Kidney capillary endothelial cell (primary cell): Measurements from ENCODE around the gene ERC2.
"Not testable (repeated sequence)": the region's sequence is repeated elsewhere in the genome, so short reads cannot be mapped to it uniquely, and the experiment has no call there.

ENCODE experiments used
- DNase-seq: peaks from one replicate; pipeline ENCODE4 v3.0.0-alpha.2; 2018; ENCODE audit warnings: low spot score

ERC2 gene

GRCh38 chr3:55880357-55880756 lies 587.9 kb downstream of the ERC2 start:
- no peak for DNase-seq

GRCh38 chr3:55879901-55880331 lies 588.4 kb downstream of the ERC2 start:
- DNase-seq, result no peak

GRCh38 chr3:55877703-55878102 lies 590.6 kb downstream of the ERC2 start:
- no peak for DNase-seq

- DNase-seq, result no peak
Measured at GRCh38 chr3:55876560-55876959, 591.7 kb downstream of the ERC2 start.

DNA sequence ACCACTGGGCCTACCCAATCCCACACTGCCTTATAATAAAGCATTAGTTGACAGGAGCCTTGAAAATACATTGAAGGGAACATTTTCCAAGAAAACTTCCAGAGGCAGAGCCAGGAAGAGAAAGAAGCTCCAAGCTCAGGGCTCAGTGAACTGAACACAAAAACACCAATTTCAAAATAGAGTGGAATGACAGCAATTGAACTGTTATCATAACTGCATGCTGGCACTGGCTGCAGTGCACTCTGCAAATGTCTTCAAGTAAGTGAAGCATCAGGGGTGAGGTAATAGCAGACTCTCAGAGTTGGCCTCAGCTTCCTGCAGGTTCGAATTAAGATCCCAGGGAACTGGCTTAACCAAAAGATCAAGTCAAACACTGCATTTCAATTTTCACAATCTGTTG lies 593.2 kb downstream of the ERC2 start:
- DNase-seq, result no peak

- DNase-seq, result no peak
Measured at GRCh38 chr3:55873523-55874254, 594.6 kb downstream of the ERC2 start.

GRCh38 chr3:55870594-55870993 lies 597.7 kb downstream of the ERC2 start:
- no peak for DNase-seq

GRCh38 chr3:55868347-55868746 lies 599.9 kb downstream of the ERC2 start:
- DNase-seq, result no peak

GRCh38 chr3:55863028-55863427 lies 605.2 kb downstream of the ERC2 start:
- no peak for DNase-seq

DNA sequence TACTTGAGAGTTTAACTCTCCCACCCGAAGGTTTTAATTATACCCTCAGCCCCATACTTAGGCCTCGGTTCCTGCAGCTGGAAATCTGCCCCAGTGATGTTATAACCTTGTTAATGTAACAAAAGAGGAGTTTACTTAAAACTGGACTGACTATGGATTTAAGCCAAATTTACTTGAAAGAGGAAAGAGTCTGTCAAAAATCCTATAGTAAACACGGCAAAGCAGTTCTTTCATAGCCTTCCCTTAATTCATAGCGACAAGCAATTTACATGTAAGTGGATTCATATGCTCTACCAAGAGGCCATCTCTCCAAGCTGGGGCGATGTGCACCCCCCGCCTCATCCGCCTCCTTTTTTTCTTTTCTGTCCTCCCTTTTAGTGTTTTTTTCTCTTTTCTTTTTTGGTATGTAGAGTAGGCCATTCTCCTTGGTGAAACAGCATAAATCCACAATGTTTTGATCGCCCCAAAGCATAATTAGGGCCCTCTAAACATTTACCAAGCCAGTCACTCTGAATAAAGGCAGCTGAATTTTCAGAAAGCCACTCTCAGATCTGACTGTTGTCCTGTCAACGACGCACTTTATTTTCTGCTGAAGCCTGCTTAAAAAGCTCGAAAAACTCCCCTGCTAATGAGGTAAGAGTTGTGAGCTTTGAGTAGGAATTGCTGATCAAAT lies 608.1 kb downstream of the ERC2 start:
- DNase-seq, result no peak

DNA sequence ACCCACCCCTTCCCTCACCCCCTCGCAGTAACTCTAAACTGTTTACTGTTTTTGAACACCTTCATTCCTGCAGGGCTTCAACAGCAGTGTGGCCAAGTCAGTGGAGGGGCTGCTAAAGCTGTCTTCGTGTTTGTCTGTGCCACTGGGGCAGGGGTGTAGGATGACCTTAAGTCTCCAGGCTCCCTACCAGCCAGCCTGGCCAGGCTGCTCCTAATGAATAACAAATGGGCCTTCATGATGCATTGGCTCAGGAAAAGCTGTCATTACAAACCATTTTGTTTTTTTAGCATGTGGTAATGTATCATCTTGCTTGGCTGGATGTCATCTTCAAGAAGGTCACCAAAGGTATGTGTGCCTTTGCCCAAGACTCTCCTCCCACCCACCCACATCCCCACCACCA lies 609.0 kb downstream of the ERC2 start:
- no peak for DNase-seq

GRCh38 chr3:55858727-55859126 lies 609.5 kb downstream of the ERC2 start:
- no peak for DNase-seq

DNA sequence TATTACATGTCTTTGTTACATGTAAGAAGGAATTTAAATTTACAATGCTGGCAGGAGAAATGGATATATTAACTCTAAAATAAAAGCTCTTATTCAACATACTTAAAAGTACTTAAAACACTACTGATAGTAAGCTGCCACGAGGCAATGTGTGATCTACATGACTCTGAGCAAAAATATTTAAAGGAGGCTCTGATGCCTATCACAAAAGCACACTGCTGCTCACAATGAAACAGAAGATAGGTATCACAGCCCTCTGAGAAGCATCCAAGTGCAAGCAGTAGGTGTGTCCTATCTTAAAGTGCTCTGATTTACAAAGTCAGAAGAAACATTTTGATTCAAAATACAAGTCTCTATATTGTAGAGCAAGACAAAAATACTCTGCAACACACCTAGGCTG lies 610.0 kb downstream of the ERC2 start:
- DNase-seq, result no peak

GRCh38 chr3:55857633-55858032 lies 610.6 kb downstream of the ERC2 start:
- no peak for DNase-seq

DNA sequence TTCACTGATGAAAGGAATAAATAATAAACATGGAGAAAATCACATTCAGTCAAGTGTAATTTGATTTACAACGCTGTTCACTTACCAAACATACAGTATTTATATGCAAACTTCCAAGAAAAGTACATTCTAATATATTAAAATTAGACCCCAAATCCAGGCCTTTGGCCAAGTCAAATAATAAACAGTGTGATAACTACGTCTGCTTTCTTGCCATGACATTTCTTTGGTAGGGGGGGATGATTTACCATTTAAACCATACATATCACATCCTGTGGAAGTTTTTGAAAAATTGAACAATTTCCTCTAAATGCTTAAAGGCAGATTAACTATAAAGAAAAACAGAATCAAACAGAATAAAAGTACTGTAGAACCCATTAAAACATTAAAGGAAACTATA lies 613.0 kb downstream of the ERC2 start:
- no peak for DNase-seq

GRCh38 chr3:55854494-55854893 lies 613.8 kb downstream of the ERC2 start:
- DNase-seq, result no peak

DNA sequence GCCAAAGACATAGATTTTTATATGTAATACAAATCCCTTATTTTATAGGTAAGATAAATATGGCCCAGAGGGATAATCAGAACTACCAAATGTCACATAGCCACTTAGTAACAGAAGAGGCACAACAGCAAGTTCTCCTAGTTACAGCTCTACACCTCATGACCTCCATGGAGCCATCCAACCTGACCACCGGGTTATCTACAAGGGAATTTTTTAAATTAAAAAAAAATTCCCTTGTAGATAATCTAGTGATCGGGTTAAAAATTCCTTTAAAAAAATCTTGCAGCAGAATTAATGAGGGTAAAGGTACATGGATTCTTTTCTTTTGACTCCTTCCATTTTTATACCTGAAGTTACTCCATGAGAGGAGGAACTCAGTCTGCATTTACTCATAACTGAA lies 615.9 kb downstream of the ERC2 start:
- DNase-seq, result no peak

GRCh38 chr3:55842204-55842603 lies 626.1 kb downstream of the ERC2 start:
- no peak for DNase-seq

DNA sequence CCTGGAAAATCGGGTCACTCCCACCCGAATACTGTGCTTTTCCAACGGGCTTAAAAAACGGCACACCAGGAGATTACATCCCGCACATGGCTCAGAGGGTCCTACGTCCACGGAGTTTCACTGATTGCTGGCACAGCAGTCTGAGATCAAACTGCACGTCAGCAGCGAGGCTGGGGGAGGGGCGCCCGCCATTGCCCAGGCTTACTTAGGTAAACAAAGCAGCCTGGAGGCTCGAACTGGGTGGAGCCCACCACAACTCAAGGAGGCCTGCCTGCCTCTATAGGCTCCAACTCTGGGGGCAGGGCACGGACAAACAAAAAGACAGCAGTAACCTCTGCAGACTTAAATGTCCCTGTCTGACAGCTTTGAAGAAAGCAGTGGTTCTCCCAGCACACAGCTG lies 636.4 kb downstream of the ERC2 start:
- not testable (repeated sequence) for DNase-seq

GRCh38 chr3:55828712-55829111 lies 639.6 kb downstream of the ERC2 start:
- no peak for DNase-seq

GRCh38 chr3:55827786-55828185 lies 640.5 kb downstream of the ERC2 start:
- DNase-seq, result no peak

GRCh38 chr3:55826731-55827496 lies 641.4 kb downstream of the ERC2 start:
- DNase-seq, result no peak

DNA sequence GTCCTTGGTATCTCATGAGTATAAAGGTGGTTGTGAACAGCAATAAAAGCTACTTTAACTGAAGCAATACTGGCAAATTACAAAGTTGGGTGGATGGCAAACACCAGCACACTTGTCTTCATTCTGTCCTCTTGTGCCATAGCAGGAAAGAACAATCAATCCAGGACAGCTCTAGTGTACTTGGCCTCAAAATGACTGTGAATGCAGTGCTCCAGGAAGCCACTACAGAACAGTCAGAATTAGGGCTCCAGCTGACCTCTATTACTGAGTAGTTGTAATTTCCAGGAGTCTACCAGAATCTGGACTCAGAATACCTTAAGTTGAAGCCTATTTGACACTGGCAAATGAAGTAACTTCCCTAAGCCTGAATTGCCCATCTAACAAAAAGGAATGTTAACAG lies 642.2 kb downstream of the ERC2 start:
- no peak for DNase-seq
